HG03066 (cell line): ENCODE results near the gene MDP1.

ENCODE experiments used
- ATAC-seq: cut with Tn5 transposase; IDR thresholded peaks from one replicate; pipeline ENCODE4 v1.9.1; 2021; ENCODE audit warnings: low read depth; ENCODE audit not compliant: unreplicated experiment

Gene MDP1

DNA sequence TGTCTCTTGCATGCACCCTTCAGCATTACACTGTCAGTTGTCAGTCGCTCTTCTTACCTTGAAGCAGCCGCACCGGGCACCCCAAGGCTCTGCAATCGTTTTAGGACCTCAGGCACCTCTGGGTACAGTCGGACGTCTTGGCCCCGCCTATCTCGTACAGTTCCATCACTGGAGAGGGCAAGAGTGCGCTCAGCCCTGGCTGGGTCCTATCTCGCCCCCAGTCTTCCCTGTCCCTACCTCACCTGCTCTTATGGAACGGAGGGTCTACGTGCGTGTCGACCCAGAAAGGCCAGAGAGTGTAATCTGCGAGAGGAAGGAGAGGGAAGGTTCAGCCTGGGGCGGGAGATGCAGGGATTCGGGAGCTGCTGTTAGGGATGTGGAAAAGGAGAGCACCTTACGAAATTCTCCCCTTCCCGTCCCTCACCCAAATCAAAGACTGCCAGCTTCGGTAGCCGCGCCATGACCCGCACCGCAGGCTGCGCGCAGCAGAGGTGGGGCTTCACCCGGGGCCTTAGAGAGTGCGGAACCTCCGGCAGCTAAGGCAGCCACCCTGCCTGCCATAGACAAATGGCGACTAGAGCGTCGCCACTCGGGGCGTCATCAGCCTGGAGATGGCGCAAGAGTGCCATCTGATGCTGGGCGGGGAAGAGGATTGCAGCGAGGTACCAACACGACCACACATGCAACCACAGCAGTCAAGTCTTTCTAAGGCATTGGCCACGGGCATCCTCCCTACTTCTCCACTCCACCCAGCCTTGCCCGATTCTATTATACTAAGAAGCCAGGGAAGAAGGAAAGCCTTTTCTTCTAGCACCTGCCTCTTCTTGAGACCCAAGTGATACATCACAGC lies at the start of gene MDP1:
MDP1 (minus strand) TSS at position 572 of the 850 bp plus-strand sequence; CDS start at position 461, 111 bp downstream.
- ATAC-seq, result peak; percentile 61

DNA sequence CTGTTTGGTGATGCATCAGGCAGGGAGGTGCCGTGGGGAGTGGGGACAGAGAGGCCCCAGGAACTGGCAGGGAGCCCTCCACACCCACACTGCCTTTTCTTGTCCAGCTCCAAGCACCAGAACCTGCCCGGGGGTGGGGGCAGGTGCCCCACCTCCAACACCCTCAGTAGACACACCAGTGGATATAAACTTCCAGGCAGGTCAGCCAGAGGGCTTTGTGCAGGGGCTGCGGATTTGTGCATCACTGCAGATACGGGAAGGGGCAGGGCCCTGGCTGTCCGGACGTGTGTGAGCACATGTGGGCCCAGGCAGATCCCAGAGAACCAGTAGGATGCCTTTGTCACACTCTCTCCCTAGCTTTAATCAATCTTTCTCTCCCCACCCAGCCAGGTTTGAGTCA lies 48.4 kb upstream of the MDP1 start:
- ATAC-seq, result no peak

DNA sequence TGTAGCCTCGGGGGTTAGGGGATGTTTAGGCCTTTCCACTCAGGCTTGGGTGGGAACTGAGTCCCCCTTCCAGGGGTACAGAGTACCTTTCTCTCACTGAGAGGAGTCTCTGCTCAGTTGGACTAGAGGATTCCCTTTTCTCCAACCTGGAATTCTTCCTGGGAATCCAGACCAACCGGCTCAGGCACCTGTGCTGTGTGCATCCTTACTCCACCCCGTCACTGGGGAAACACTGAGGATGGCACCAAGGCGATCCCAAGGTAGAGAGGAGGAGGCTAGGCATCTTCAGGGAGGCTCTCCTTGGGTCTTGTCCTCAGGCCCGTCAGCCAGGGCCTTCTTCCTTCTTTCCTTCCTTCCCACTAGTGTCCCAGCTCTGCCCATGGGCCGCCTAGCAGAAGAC lies 48.0 kb upstream of the MDP1 start:
- ATAC-seq, result no peak

DNA sequence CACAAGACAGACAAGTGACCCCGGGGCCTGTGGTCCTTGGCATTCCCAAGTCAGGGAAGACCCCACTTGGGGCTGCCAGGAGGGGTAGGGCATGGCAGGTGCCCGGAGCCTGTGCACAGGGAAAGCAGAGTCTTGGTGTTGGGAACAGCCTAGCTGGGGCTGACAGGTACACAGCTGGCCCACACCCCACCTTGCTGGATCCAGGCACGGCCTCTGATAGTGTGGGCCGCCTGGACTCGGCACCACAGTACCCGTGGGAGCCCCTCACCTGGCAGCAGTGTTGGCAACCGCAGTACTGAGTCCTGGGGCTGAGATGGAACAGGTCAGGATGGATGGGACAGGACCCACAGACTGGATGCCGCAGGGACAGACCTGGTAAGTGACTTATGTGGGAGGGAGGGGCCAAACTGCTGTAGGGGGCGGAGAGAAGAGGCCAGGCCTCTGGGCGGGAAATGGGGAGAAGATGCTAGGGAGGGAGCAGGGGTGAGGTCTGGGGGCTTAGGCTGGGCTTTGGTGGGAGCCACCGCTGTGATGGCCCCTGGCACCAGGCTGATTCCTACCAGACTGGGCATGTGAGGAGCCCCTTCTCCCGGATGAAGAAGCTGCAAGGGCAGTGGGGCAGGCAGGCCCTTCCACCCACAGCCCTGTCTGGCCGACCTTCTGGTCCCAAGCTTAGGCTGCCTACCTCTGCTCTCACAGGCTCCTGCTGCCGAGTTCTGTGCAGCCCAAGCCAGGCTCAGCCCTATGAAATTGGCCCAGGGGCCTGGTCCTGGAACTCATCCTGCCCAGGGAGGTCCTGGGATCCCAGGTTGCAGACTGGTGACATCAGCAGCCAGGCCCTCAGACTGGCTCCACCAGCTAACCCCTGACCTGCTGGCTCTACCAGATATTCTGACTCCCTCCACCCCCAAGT lies 47.2 kb upstream of the MDP1 start, which contains the start of gene TGM1:
TGM1 (minus strand) TSS at position 357 of the 913 bp plus-strand sequence. CDS start 825 bp downstream, outside the sequence.
- no peak for ATAC-seq

DNA sequence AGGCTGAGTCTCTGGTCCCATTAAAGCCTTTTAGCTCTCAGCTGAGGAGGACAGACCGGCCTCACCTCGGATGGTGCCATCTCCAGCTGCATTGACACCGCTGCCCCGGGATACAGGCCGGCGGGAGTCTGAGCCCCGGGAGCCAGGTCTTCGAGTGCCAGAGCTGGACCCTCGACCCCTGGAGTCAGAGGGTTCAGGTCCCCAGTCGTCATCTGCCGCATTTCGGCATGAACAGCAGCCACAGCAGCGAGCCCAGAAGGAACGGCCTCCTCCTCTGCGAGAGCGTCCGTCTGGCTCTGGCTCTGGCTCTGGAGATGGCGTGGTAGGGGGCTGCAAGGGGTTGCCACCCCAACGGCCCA lies 46.1 kb upstream of the MDP1 start:
- no peak for ATAC-seq

DNA sequence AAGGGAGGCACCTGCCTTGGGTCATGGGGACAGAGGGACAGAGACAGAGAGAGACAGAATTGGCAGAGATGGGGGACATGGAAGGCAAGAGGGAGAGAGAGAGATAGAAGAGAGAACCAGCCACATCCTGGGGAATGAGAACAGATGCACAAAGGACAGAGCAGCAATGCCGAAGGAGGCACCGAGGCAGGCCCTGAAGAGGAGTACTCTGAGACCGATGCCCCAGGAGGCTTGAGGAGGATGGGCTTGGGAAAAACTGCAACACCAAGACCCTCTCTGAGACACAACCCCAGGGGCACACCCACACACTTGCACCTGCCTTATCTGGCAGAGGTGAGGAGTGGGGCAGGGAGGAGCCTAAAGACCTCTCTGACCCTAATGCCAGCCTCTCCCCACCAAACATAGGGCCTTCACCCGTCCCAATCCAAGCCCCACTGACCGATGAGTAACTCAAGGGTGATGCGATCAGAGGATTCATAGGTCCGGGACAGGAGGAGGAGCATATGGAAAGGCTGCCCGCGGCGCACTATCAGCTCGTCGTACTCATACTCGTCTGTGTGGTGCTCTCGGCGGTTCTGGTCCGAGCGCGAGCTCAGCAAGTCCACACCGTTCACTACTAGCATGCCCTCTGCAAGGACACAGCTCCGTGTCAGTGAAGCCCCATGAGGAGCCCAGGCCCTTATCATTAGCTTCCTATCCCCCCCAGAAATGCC lies 45.5 kb upstream of the MDP1 start:
- no peak for ATAC-seq

DNA sequence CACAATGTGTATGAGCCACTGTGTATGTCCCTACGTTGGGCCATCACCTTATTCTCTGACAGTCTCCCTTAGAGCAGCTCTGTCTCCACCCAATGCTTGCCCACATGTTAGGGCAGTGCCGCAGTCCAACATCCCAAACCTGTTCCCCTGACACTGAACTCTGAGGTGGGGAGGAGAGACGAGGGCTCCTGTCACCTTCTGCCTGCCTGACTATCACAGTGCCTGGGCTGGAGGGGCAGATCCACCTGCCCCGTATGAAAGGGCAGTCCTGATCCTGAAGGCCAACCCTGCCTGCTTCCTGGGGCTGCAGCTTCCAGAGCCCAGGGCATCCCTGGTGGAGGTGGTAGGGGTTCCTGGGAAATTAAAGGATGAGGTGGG lies 44.9 kb upstream of the MDP1 start:
- ATAC-seq, result no peak

DNA sequence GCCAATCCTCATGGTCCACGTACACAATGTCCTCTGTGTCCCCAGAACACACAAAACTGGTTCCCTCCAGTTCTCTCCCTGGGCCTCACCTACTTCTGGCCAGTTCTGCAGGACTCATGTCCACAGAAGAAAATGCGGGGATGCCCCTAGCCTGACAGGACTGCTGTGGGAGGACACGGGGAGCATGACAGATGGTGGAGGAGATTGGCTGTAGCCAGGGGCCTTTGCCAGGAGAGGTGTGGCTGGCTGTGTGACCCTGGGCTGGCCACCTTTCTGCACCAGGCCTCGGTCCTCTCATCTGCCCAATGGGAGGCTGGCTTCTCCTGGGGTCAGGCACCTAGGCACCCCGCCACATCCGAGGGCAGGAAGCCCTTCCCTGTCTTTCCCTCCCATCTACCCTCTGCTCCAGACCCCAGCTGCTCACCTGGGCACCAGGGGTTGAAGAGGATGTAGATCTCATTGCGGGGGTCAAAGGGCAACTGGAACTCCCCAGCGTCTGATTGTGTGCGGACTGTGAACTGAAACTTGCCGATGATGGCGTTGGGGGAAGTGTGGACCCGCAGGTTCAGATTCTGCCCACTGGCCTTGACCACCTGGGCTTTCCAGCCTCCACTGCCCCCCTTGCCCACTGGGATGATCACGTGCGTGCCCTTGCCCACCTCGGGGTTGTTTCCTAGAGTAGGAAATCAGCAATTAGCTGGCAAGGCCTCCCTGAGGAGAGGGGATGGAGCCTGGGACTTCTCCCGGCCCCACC lies 44.3 kb upstream of the MDP1 start:
- no peak for ATAC-seq

DNA sequence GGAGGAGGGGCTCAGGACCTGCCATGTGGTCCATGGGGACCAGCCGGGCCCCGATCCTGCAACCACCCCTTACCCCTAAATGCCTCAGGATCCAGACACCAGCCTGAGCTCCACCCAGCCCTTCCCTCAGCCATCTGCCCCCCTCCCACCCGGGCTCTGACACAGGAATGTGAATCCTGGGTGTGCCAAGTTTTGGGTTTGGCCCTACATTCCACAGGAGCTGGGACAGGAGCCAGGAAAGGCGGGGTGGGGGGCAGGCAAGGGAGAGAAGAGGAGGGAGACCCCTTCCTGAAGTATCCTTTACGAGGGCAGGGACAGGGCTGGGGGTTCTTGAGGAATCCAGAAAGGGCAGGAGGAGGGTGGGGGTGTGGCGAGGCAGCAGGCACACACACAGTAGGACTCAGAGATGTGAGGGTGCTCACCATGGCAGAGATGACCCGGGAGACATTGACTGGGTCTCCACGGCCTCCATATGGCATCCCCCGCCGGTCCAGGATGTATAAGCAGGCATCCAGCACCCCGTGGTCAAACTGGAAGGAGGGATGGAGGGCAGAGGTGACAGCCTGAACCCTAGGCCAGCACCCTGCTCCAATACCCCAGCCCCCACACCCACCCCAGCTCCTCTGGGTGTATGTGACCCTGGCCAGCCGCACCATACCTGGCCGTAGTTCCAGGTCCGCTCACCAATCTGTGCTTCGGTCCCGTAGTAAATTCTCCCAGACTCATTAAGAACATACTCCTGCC lies 43.6 kb upstream of the MDP1 start:
- no peak for ATAC-seq

DNA sequence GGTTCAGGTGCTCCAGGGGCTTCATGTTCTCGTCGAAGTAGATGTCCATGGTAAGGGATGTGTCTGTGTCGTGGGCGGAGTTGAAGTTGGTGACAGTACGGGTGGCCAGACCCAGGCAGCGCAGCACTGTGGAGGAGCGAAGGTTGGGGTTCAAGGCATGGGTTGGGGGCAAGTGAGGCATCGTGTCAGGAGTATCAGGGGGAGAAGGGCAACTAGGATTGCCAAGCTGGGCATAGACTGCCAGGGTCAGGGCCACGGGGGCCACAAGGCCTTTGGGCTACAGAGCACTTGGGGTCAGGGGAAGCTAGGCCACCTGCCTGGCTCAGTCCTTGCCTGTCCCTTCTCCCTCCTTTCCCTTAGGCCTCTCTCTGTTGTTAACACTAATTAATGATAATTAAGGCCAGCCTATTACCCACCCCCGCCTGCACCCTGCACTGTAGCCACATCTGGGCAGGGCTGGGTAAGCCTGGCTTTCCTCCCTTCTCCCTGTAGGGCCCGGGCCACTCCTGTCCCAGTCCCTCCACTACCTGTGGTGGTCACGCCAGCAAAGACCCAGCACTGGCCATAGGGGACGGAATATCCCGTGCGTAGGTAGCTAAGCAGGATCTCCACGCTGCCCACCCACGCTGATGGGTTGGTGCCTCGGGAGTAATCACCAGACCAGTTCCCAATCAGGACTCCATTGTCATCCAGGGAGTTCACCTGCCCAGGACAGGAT lies 42.8 kb upstream of the MDP1 start:
- no peak for ATAC-seq

DNA sequence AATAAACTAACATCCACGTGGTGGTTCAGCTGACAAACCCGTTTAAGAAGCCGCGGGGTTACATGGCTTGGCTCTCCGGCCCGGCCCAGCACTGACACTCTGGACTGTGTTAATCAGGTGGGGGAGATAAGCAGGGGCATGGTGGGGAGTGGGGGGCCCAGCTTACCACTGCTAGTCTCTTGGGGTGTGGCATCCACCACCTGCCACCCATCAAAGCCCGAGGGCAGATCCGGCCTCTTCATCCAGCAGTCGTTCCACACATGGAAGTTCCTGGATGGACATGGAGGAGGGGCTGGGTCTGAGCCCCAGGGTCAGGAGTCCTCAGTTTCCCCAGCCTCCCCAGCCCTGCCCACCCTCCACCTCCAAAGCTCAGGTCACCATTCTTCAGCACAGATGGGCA lies 42.3 kb upstream of the MDP1 start:
- no peak for ATAC-seq

DNA sequence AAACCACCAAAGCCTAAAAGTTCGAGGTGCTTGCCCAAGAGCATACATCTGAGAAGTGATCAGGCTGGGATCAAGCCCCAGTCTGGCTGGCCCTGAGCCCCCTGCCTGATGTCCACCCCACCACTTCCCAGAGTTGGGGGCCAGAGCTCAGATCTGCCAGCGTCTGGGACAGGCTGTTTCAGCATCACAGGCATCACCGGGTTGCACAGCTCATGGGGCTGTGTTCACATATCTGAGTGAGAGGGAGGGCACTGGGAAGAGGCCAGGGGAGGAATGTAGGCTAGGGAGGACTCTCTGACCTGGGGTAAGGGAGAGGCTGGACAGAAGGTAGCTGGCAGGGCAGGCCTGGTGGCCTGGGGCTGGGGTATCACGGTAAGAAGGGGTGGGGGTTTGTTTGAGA lies 41.1 kb upstream of the MDP1 start:
- no peak for ATAC-seq

DNA sequence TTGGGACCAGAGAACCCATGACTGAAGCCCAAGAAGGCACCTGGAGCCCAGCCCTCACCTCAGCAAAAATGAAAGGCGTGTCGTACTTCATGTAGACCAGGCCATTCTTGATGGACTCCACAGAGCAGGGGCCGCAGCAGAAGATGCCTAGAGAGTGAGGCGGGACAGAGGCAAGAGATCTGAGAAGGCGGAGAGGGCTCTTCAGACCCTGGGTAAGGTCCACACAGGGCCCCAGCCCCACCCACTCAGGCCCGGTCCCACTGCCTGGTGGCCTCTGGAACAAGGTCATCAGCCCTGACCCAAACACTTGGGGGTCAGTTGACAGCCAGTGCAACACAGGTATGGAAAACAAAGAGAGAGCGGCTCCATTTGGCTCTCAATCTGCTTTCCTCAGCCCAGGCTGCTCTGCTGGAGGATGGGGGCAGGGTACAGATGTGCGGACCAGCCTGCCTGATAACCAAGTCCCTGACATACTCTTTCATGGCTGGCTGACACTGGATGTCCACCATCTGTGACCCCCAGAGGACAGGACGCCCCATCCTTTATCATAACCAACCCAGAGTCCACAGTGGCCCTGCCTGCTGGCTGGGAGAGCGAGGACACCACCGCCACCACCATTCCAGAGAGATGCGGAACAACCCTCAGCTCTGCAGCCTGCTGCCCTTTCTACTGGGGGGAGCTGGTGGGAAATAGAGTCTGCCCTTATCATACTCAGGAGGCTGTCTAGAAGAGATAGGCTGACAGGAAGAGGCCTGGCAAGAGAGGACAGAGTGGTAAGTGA lies 40.3 kb upstream of the MDP1 start:
- ATAC-seq, result no peak

DNA sequence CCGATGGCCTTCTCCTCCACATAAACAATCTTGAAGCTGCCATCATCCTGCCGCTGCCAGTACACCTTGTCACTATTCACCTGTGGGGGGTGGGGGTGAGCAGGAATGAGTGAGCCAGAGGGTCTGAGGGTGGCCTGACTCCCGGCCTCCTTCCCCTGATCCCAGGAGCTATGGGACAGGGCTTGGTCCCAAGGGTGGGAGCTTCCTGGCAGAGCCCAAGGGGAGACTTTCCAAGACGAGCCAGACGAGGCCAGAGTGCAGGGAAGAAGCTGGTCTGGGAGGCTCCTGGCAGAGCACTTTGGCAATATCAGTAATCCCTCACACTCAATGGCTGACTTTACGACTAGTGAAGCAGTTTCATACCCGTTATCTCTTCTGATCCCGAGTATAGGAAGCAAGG lies 39.6 kb upstream of the MDP1 start:
- ATAC-seq, result no peak

DNA sequence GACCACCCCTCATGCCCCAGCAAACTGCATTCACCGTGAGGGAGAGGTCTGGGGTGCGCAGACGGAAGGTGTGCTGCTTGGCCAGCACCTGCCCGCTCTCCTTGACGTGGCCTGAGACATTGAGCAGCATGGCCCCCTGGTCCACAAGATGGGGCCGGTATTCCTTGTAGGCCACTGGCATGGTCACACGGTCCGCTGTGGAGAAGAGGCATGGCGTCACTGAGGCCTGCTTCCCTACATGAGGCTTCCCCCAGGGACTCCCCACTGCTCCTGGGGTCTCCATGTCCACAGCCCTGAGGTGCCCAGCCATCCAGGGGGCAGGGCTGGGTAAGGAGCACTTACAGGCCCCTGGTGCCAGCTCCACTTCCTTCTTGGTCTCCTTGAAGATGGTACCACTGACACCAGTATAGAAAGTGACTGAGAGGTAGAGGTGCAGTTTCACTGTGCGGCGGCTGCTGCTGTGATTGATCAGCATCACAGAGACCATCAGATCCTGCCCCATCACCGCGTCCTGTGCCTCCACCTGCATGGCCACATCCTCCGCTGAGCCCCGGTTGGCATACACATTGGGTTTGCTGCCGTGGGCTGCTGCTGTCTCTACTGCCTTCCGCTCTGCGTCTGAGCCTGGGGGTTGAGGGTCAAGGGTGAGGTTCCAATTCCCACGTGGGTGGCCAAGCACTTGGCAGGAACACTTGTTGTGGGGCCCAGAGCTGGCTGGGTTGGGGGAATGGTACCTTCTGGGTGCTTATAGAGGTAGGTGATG lies 38.9 kb upstream of the MDP1 start:
- ATAC-seq, result no peak

DNA sequence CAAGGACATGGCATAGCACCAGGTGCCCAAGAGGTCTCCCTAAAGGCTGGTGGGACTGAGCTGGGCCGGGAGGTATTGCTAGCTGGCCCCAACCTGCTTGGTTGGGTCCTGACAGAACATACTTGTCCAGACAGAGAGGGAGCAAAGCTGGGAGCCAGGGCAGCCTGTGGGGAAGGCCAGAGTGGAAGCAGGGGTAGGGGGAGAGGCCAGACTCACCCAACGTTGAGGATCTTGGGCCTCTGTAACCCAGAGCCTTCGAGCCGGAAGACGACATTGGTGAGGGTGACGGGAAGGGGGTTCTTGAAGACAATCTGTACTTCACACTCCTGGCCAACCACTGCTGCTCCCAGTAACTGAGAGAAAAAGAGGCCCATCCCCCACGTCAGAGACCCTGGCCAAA lies 38.1 kb upstream of the MDP1 start:
- no peak for ATAC-seq

DNA sequence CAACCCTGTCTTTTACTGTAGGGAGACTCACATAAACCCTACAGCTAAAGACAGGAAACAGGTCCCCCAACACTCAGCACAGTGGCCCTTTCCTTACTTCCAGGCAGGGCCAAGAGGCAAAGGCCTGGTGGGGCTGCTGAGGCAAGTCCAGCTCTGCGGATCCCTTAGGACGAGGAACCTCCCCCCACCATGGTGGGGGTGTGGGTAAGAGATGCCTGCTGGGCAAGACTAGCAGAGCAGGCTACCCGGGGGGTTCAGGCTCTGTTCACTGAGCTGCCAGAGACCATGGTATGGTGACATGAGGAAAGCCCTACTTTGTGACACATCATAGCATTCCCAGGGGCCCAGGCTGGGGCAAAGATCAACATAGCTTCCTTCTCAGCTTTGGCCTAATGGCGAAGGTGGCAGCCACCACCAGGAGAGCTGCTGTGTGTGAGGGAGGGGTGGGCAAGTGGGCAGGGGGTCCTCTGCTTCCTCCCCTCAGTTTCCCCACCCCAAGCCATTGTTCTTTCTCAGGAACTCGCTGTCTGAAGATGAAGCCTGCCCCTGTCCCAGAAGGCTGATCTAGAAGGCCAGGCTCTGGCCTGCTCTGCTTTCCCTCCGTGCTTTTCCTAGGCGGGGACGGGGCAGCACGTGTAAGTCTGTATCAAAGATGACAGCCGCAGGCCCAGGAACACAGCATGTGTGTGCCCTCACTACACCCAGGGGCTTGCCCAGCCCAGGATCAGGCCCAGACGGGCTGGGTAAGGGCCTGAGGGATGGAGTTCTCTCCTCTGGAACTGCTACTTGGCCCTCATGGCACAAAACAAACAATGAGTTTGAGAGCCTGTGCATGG lies 36.6 kb upstream of the MDP1 start:
- no peak for ATAC-seq
